Ascending aorta (tissue), 2 donors: ENCODE results near the gene KCNIP1. TPM values are rescaled to one million over a fixed set of nuclear protein-coding genes. Genes with fewer than 3 reads are reported as not detected.
A peak's percentile ranks its signal among the peaks of the same experiment; 100 is the strongest.

Experiments used
- DNase-seq, 2 donors: peaks; one replicate each; pipeline ENCODE4 v3.0.0-alpha.2; 2019; ENCODE audit warnings: low spot score in 2 of 2
- H3K27ac ChIP-seq, 2 donors: fragments of 200-600 bp; sonication (generic); one replicate each; pipeline ENCODE4 v1.5.1; 2016 to 2017; ENCODE audit warnings: mild to moderate bottlenecking in 1 of 2
- H3K27me3 ChIP-seq: fragments of 200-600 bp; sonication (generic); one replicate; pipeline ENCODE4 v1.5.1; 2017
- H3K36me3 ChIP-seq, 2 donors: fragments of 200-600 bp; sonication (generic); one replicate each; pipeline ENCODE4 v1.5.1; 2016
- H3K4me1 ChIP-seq, 2 donors: fragments of 200-600 bp; sonication (generic); one replicate each; pipeline ENCODE4 v1.5.1; 2016 to 2017; ENCODE audit warnings: mild to moderate bottlenecking in 1 of 2
- H3K4me3 ChIP-seq, 2 donors: fragments of 200-600 bp; sonication (generic); one replicate each; pipeline ENCODE4 v1.5.1; 2016 to 2017; ENCODE audit warnings: mild to moderate bottlenecking in 1 of 2
- H3K9me3 ChIP-seq, 2 donors: fragments of 200-600 bp; sonication (generic); one replicate each; pipeline ENCODE4 v1.5.1; 2016
- CTCF ChIP-seq, 3 experiments: fragments of 200-600 bp in 2 of 3; fragments of 450-650 bp in 1 of 3; sonication (generic) in 2 of 3; IDR thresholded peaks; one replicate each; pipeline ENCODE4 v1.5.1; 2016 to 2019; ENCODE audit warnings: antibody characterized with exemption in 3 of 3, mild to moderate bottlenecking in 1 of 3, moderate library complexity in 1 of 3
- intact Hi-C: fragments of 100-400 bp; cut with DNase I; formaldehyde crosslinking; loops from one replicate; pipeline ENCODE4 v1.15.1; 2023
- total RNA-seq: library from RNA; depleted of rRNA; stranded (reverse); fragments of >200 nt; gene quantifications from one replicate; pipeline ENCODE4 v1.1.0, GENCODE V29; 2016

The KCNIP1 gene
- total RNA-seq, 1 donor from 2014 or later, result not detected

DNA sequence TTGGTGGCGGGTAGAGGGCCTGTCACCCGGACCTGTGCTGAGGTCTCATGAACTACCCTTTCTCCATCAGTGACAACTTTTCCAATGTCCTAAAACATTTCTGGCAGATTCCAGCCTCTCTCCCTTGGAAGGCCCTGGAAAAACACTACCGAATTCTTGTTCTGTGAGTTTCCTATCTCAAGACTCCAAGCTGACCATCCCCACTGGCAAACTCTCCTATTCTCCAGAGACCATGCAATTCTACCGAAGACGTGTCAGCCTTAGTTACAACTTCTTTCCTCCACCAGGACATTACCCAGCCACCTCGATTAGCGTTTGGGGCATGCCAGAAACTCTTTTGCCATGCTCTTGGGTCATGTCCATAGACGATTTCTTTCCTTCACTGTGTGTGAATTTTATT, 252.9 kb downstream of the KCNIP1 start:
- DNase-seq, result no peak
- TF ChIP-seq CTCF (IDR thresholded peaks at IDR 0.05), result no peak
- intact Hi-C loops, result no loop called here
- H3K27me3 ChIP-seq, result no peaks in the 10 kb centered on the region
- no peaks in the 10 kb centered on the region for H3K36me3 ChIP-seq
- no peak overlapping the region for H3K4me3 ChIP-seq
- H3K27ac ChIP-seq, result peak overlapping the region; percentile 23 to 49
- peaks cover 0 to 2% of the 10 kb centered on the region in 2 donors for H3K4me1 ChIP-seq
- no peaks in the 10 kb centered on the region for H3K9me3 ChIP-seq

GRCh38 chr5:170757182-170757601, 253.4 kb downstream of the KCNIP1 start:
- no peak for TF ChIP-seq CTCF (IDR thresholded peaks at IDR 0.05)
- Histone ChIP-seq H3K9me3 (no peaks in the 10 kb centered on the region), H3K36me3 (no peaks in the 10 kb centered on the region), H3K4me1 (peaks cover 0 to 2% of the 10 kb centered on the region in 2 donors), H3K4me3 (no peak overlapping the region), H3K27ac (peak overlapping the region; percentile 23 to 49), H3K27me3 (no peaks in the 10 kb centered on the region)
- intact Hi-C loops, result no loop called here
- DNase-seq, result no peak

DNA sequence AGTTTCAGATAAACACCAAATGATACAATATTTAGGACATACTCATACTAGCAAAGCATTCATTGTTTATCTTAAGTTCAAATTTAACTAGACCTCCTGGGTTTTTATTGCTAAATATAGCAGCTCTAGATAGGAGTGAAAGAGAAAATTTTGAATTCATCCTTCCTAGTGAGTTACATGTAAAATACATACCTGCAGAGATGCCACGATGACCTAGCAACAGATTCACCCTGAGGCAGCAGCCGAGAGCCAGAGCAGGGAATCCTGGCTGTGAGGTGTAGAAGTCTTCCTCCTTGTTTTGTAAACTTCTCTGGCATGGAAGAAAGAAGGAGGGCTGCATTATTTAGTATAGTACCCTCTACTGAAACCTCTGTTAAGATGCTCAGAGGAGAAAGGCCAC, 253.8 kb downstream of the KCNIP1 start:
- H3K9me3 ChIP-seq, result no peaks in the 10 kb centered on the region
- H3K27me3 ChIP-seq, result no peaks in the 10 kb centered on the region
- no peak for DNase-seq
- H3K4me1 ChIP-seq, result peaks cover 0 to 2% of the 10 kb centered on the region in 2 donors
- no peak for TF ChIP-seq CTCF (IDR thresholded peaks at IDR 0.05)
- intact Hi-C loops, result no loop called here
- no peaks in the 10 kb centered on the region for H3K36me3 ChIP-seq
- no peak overlapping the region for H3K27ac ChIP-seq
- no peak overlapping the region for H3K4me3 ChIP-seq

DNA sequence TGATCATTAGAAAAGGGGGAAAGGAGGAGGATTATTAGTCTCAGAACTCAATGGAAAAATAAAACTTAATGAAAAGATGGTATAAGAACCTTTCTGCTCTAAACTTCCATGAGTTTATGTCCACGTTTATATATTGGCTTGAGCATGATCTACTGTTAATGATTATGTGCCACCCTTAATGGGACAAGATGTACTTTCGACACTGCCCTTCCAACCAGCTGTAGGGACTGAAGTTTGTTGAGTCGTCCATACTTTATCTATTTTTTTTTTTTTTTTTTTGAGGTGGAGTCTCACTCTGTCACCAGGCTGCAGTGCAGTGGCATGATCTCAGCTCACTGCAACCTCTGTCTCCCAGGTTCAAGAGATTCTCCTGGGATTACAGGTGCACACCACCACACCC, 254.7 kb downstream of the KCNIP1 start:
- no peak overlapping the region for H3K27ac ChIP-seq
- intact Hi-C loops, result no loop called here
- TF ChIP-seq CTCF (IDR thresholded peaks at IDR 0.05), result no peak
- no peak overlapping the region for H3K4me3 ChIP-seq
- no peaks in the 10 kb centered on the region for H3K36me3 ChIP-seq
- no peak for DNase-seq
- H3K27me3 ChIP-seq, result no peaks in the 10 kb centered on the region
- H3K9me3 ChIP-seq, result no peaks in the 10 kb centered on the region
- H3K4me1 ChIP-seq, result peaks cover 0 to 2% of the 10 kb centered on the region in 2 donors

- intact Hi-C loops, result no loop called here
- no peaks in the 10 kb centered on the region for H3K9me3 ChIP-seq
- peaks cover 0 to 2% of the 10 kb centered on the region in 2 donors for H3K4me1 ChIP-seq
- H3K27ac ChIP-seq, result no peak overlapping the region
- H3K4me3 ChIP-seq, result no peak overlapping the region
- H3K36me3 ChIP-seq, result no peaks in the 10 kb centered on the region
- no peak for TF ChIP-seq CTCF (IDR thresholded peaks at IDR 0.05)
- DNase-seq, result no peak
- H3K27me3 ChIP-seq, result no peaks in the 10 kb centered on the region
Observed at GRCh38 chr5:170760113-170760512, 256.3 kb downstream of the KCNIP1 start.
